ENCODE results near the gene NFATC1. TPM values are rescaled to one million over a fixed set of nuclear protein-coding genes. Genes with fewer than 3 reads are reported as not detected.
"Not testable (repeated sequence)": the region's sequence is repeated elsewhere in the genome, so short reads cannot be mapped to it uniquely, and the experiment has no call there.

The NFATC1 gene
- total RNA-seq, 1 experiment from 2014 or later = 1.8 TPM

- no peak for DNase-seq (ENCODE audit: extremely low read depth, low read depth)
Observed at GRCh38 chr18:79496978-79497637, 101.4 kb downstream of the NFATC1 start.

GRCh38 chr18:79497638-79498081 is 101.9 kb downstream of the NFATC1 start:
- DNase-seq (ENCODE audit: extremely low read depth, low read depth) = no peak

- DNase-seq (ENCODE audit: extremely low read depth, low read depth) = no peak
Observed at GRCh38 chr18:79498662-79499061, 102.9 kb downstream of the NFATC1 start.

GRCh38 chr18:79501006-79501405 is 105.3 kb downstream of the NFATC1 start:
- no peak for DNase-seq (ENCODE audit: extremely low read depth, low read depth)

- no peak for DNase-seq (ENCODE audit: extremely low read depth, low read depth)
Observed at GRCh38 chr18:79502782-79503181, 107.1 kb downstream of the NFATC1 start.

- no peak for DNase-seq (ENCODE audit: extremely low read depth, low read depth)
Observed at GRCh38 chr18:79503406-79503805, 107.7 kb downstream of the NFATC1 start.

- DNase-seq (ENCODE audit: extremely low read depth, low read depth) = no peak
Observed at GRCh38 chr18:79504034-79504433, 108.3 kb downstream of the NFATC1 start.

GRCh38 chr18:79504495-79504894 is 108.8 kb downstream of the NFATC1 start:
- not testable (repeated sequence) for DNase-seq (ENCODE audit: extremely low read depth, low read depth)

- DNase-seq (ENCODE audit: extremely low read depth, low read depth) = not testable (repeated sequence)
Observed at GRCh38 chr18:79505465-79505864, 109.7 kb downstream of the NFATC1 start.

- no peak for DNase-seq (ENCODE audit: extremely low read depth, low read depth)
Observed at GRCh38 chr18:79506191-79507075, 110.7 kb downstream of the NFATC1 start.

GRCh38 chr18:79507076-79507545 is 111.4 kb downstream of the NFATC1 start:
- no peak for DNase-seq (ENCODE audit: extremely low read depth, low read depth)

- no peak for DNase-seq (ENCODE audit: extremely low read depth, low read depth)
Observed at GRCh38 chr18:79507546-79508480, 112.1 kb downstream of the NFATC1 start.

GRCh38 chr18:79508565-79509535 is 113.1 kb downstream of the NFATC1 start:
- DNase-seq (ENCODE audit: extremely low read depth, low read depth) = no peak

GRCh38 chr18:79509536-79509930 is 113.8 kb downstream of the NFATC1 start:
- DNase-seq (ENCODE audit: extremely low read depth, low read depth) = no peak

GRCh38 chr18:79510046-79510685 is 114.4 kb downstream of the NFATC1 start:
- DNase-seq (ENCODE audit: extremely low read depth, low read depth) = no peak

- no peak for DNase-seq (ENCODE audit: extremely low read depth, low read depth)
Observed at GRCh38 chr18:79510731-79511241, 115.1 kb downstream of the NFATC1 start.

- DNase-seq (ENCODE audit: extremely low read depth, low read depth) = no peak
Observed at GRCh38 chr18:79511271-79511670, 115.5 kb downstream of the NFATC1 start.

GRCh38 chr18:79511671-79512301 is 116.1 kb downstream of the NFATC1 start:
- DNase-seq (ENCODE audit: extremely low read depth, low read depth) = no peak
